ENCODE results near the gene BRSK2. TPM values are rescaled to one million over a fixed set of nuclear protein-coding genes. Genes with fewer than 3 reads are reported as not detected.
"Not testable (repeated sequence)": the region's sequence is repeated elsewhere in the genome, so short reads cannot be mapped to it uniquely, and the experiment has no call there.

Gene BRSK2
- total RNA-seq, 1 donor from 2014 or later = 0.75 TPM

- TF ChIP-seq CTCF (IDR thresholded peaks at IDR 0.05; ENCODE audit: insufficient read depth, low read length, poor library complexity, severe bottlenecking) = no peak
- Histone ChIP-seq H3K27me3 (ENCODE audit: control insufficient read depth, insufficient read depth, low read length) (peaks cover 5% of the 10 kb centered on the region), H3K4me3 (ENCODE audit: low read depth, low read length) (no peak overlapping the region), H3K36me3 (ENCODE audit: control insufficient read depth, insufficient read depth, low read length) (no peaks in the 10 kb centered on the region)
- DNase-seq (ENCODE audit: low read depth) = no peak
Measured at GRCh38 chr11:1407668-1408067, 17.9 kb downstream of the BRSK2 start.

GRCh38 chr11:1408346-1408745 is 18.6 kb downstream of the BRSK2 start:
- no peak for TF ChIP-seq CTCF (IDR thresholded peaks at IDR 0.05; ENCODE audit: insufficient read depth, low read length, poor library complexity, severe bottlenecking)
- Histone ChIP-seq H3K36me3 (ENCODE audit: control insufficient read depth, insufficient read depth, low read length) (no peaks in the 10 kb centered on the region), H3K27me3 (ENCODE audit: control insufficient read depth, insufficient read depth, low read length) (peaks cover 5% of the 10 kb centered on the region), H3K4me3 (ENCODE audit: low read depth, low read length) (no peak overlapping the region)
- no peak for DNase-seq (ENCODE audit: low read depth)

GRCh38 chr11:1409108-1409851 is 19.5 kb downstream of the BRSK2 start:
- H3K27me3 ChIP-seq (ENCODE audit: control insufficient read depth, insufficient read depth, low read length) = peaks cover 5% of the 10 kb centered on the region
- no peak for TF ChIP-seq CTCF (IDR thresholded peaks at IDR 0.05; ENCODE audit: insufficient read depth, low read length, poor library complexity, severe bottlenecking)
- no peak for DNase-seq (ENCODE audit: low read depth)
- no peaks in the 10 kb centered on the region for H3K36me3 ChIP-seq (ENCODE audit: control insufficient read depth, insufficient read depth, low read length)
- no peak overlapping the region for H3K4me3 ChIP-seq (ENCODE audit: low read depth, low read length)

GRCh38 chr11:1409852-1410125 is 20.1 kb downstream of the BRSK2 start:
- not testable (repeated sequence) for H3K36me3 ChIP-seq (ENCODE audit: control insufficient read depth, insufficient read depth, low read length); DNase-seq (ENCODE audit: low read depth); H3K27me3 ChIP-seq (ENCODE audit: control insufficient read depth, insufficient read depth, low read length); H3K4me3 ChIP-seq (ENCODE audit: low read depth, low read length)

GRCh38 chr11:1410366-1411291 is 20.9 kb downstream of the BRSK2 start:
- no peak overlapping the region for H3K4me3 ChIP-seq (ENCODE audit: low read depth, low read length)
- no peak for DNase-seq (ENCODE audit: low read depth)
- H3K36me3 ChIP-seq (ENCODE audit: control insufficient read depth, insufficient read depth, low read length) = no peaks in the 10 kb centered on the region
- peaks cover 4% of the 10 kb centered on the region for H3K27me3 ChIP-seq (ENCODE audit: control insufficient read depth, insufficient read depth, low read length)
- TF ChIP-seq CTCF (IDR thresholded peaks at IDR 0.05; ENCODE audit: insufficient read depth, low read length, poor library complexity, severe bottlenecking) = no peak

- DNase-seq (ENCODE audit: low read depth) = no peak
- Histone ChIP-seq H3K4me3 (ENCODE audit: low read depth, low read length) (no peak overlapping the region), H3K36me3 (ENCODE audit: control insufficient read depth, insufficient read depth, low read length) (no peaks in the 10 kb centered on the region), H3K27me3 (ENCODE audit: control insufficient read depth, insufficient read depth, low read length) (peaks cover 3% of the 10 kb centered on the region)
- no peak for TF ChIP-seq CTCF (IDR thresholded peaks at IDR 0.05; ENCODE audit: insufficient read depth, low read length, poor library complexity, severe bottlenecking)
Measured at GRCh38 chr11:1411301-1411700, 21.6 kb downstream of the BRSK2 start.

GRCh38 chr11:1411739-1412138 is 22.0 kb downstream of the BRSK2 start:
- not testable (repeated sequence) for H3K4me3 ChIP-seq (ENCODE audit: low read depth, low read length); H3K36me3 ChIP-seq (ENCODE audit: control insufficient read depth, insufficient read depth, low read length); DNase-seq (ENCODE audit: low read depth); H3K27me3 ChIP-seq (ENCODE audit: control insufficient read depth, insufficient read depth, low read length)
